Ascending aorta (tissue), 2 donors: ENCODE measurements around the gene TMEM169. TPM values are rescaled to one million over a fixed set of nuclear protein-coding genes. Genes with fewer than 3 reads are reported as not detected.

ENCODE experiments used
- DNase-seq, 2 donors: peaks; one replicate each; pipeline ENCODE4 v3.0.0-alpha.2; 2019; ENCODE audit warnings: low spot score in 2 of 2
- H3K27ac ChIP-seq, 2 donors: fragments of 200-600 bp; sonication (generic); one replicate each; pipeline ENCODE4 v1.5.1; 2016 to 2017; ENCODE audit warnings: mild to moderate bottlenecking in 1 of 2
- H3K27me3 ChIP-seq: fragments of 200-600 bp; sonication (generic); one replicate; pipeline ENCODE4 v1.5.1; 2017
- H3K36me3 ChIP-seq, 2 donors: fragments of 200-600 bp; sonication (generic); one replicate each; pipeline ENCODE4 v1.5.1; 2016
- H3K4me1 ChIP-seq, 2 donors: fragments of 200-600 bp; sonication (generic); one replicate each; pipeline ENCODE4 v1.5.1; 2016 to 2017; ENCODE audit warnings: mild to moderate bottlenecking in 1 of 2
- H3K4me3 ChIP-seq, 2 donors: fragments of 200-600 bp; sonication (generic); one replicate each; pipeline ENCODE4 v1.5.1; 2016 to 2017; ENCODE audit warnings: mild to moderate bottlenecking in 1 of 2
- H3K9me3 ChIP-seq, 2 donors: fragments of 200-600 bp; sonication (generic); one replicate each; pipeline ENCODE4 v1.5.1; 2016
- intact Hi-C: fragments of 100-400 bp; cut with DNase I; formaldehyde crosslinking; loops from one replicate; pipeline ENCODE4 v1.15.1; 2023
- total RNA-seq: library from RNA; depleted of rRNA; stranded (reverse); fragments of >200 nt; gene quantifications from one replicate; pipeline ENCODE4 v1.1.0, GENCODE V29; 2016
- TF ChIP-seq, protein P1 (sequence below), 3 experiments: fragments of 200-600 bp in 2 of 3; fragments of 450-650 bp in 1 of 3; sonication (generic) in 2 of 3; IDR thresholded peaks; one replicate each; pipeline ENCODE4 v1.5.1; 2016 to 2019; ENCODE audit warnings: antibody characterized with exemption in 3 of 3, mild to moderate bottlenecking in 1 of 3, moderate library complexity in 1 of 3

The TMEM169 gene
- total RNA-seq, 1 donor from 2014 or later, result 7.3 TPM

DNA sequence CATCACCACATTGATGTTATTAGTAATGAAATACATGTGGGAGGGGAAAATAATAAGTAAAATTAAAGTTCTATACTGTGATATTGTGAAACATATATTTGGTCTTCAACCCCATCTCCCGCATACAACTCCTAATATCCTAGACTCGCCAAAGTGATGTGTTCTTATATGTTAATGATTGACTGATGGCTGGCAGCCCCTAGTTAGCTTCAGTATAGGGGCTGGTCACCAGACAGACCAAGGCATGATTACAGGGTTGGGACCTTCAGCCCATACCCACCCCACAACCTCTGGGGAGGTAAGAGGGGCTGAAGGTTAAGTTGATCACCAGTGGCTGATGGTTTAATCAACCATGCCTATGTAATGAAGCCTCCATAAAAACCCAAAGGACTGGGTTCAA, 40.3 kb upstream of the TMEM169 start:
- no peaks in the 10 kb centered on the region for H3K36me3 ChIP-seq

DNA sequence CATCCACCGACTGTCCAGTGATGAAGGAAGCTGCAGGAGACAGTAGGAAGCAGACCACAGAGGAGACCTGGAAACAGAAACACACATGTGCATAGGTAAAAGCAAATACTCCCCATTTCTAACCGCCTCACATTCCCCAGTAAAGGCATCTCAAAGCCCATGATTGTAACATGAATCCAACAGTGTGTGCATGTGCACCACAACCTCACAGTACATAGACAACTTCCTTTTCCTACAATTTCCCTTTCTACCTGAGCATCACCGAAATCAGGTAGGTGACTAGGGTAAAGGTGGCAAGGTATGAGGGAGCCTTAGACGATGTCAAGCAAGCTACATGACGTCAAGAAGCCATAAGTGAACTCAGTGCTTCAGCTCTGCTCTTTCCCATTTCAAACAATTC, 37.8 kb upstream of the TMEM169 start:
- no peak overlapping the region for H3K27ac ChIP-seq
- peaks cover 0 to 3% of the 10 kb centered on the region in 2 donors for H3K36me3 ChIP-seq
- H3K9me3 ChIP-seq, result no peaks in the 10 kb centered on the region
- H3K27me3 ChIP-seq, result no peaks in the 10 kb centered on the region
- DNase-seq, result no peak
- H3K4me3 ChIP-seq, result no peak overlapping the region
- no peaks in the 10 kb centered on the region for H3K4me1 ChIP-seq
- TF ChIP-seq, protein P1, sequence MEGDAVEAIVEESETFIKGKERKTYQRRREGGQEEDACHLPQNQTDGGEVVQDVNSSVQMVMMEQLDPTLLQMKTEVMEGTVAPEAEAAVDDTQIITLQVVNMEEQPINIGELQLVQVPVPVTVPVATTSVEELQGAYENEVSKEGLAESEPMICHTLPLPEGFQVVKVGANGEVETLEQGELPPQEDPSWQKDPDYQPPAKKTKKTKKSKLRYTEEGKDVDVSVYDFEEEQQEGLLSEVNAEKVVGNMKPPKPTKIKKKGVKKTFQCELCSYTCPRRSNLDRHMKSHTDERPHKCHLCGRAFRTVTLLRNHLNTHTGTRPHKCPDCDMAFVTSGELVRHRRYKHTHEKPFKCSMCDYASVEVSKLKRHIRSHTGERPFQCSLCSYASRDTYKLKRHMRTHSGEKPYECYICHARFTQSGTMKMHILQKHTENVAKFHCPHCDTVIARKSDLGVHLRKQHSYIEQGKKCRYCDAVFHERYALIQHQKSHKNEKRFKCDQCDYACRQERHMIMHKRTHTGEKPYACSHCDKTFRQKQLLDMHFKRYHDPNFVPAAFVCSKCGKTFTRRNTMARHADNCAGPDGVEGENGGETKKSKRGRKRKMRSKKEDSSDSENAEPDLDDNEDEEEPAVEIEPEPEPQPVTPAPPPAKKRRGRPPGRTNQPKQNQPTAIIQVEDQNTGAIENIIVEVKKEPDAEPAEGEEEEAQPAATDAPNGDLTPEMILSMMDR (IDR thresholded peaks at IDR 0.05), result no peak
- intact Hi-C loops, result no loop called here

More for the DNA sequence above, 40.3 kb upstream of the TMEM169 start:
- Histone ChIP-seq H3K4me3 (no peak overlapping the region), H3K27ac (no peak overlapping the region), H3K27me3 (no peaks in the 10 kb centered on the region), H3K4me1 (no peaks in the 10 kb centered on the region), H3K9me3 (no peaks in the 10 kb centered on the region)
- DNase-seq, result no peak
- TF ChIP-seq, protein P1 (IDR thresholded peaks at IDR 0.05), result no peak
- intact Hi-C loops, result no loop called here

DNA sequence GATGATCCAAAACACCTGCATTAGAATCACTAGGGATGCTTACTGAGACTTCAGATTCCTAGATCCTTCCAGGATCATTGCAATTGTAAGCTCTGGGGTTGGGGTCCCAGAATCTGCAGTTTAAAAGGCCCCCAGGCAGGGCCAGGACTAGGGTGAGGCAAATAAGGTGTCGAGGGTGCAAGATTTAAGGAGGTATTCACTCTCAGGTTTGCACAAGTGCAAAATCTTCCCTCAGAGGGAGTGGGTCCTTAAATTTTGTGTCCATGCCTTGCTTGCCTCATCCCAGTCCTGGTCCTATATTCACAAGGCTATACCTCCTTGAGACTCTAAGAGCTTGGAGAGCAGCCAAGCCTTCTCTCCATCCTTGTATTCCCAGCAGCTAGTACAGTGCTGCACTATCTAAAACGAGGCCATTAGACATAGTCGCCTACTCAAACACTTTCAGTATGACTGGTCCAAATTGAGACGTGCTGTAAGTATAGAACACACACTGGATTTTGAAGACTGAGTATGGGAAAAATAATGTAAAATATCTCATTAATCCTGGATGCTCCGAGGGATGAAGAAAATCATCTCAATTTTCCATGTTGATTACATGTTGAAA, 36.7 kb upstream of the TMEM169 start:
- Histone ChIP-seq H3K4me3 (no peak overlapping the region), H3K27ac (no peak overlapping the region), H3K9me3 (no peaks in the 10 kb centered on the region), H3K4me1 (no peaks in the 10 kb centered on the region), H3K27me3 (no peaks in the 10 kb centered on the region), H3K36me3 (peaks cover 0 to 3% of the 10 kb centered on the region in 2 donors)
- no peak for DNase-seq
- intact Hi-C loops, result no loop called here
- TF ChIP-seq, protein P1 (IDR thresholded peaks at IDR 0.05), result no peak

DNA sequence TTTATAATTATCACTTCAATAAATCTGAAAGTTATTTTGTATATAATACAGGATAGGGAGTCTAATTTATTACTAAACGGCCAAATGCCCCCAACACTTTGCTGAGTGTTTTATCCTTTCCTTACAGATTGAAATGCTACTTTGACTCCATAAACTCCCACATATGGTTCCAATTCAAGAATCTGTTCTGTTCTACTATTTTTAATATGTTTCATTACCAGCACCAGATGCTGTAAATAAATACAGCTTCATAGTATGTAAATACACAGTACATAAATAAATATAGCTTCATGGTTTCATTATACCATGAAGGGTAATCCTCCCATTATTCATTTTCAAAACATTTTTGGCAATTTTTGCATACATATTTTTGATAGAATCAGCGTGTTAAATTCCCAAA, 34.3 kb upstream of the TMEM169 start:
- Histone ChIP-seq H3K36me3 (peaks cover 0 to 3% of the 10 kb centered on the region in 2 donors), H3K27me3 (no peaks in the 10 kb centered on the region), H3K4me3 (no peak overlapping the region), H3K27ac (no peak overlapping the region), H3K9me3 (no peaks in the 10 kb centered on the region), H3K4me1 (no peaks in the 10 kb centered on the region)
- intact Hi-C loops, result no loop called here
- TF ChIP-seq, protein P1 (IDR thresholded peaks at IDR 0.05), result no peak
- DNase-seq, result no peak

DNA sequence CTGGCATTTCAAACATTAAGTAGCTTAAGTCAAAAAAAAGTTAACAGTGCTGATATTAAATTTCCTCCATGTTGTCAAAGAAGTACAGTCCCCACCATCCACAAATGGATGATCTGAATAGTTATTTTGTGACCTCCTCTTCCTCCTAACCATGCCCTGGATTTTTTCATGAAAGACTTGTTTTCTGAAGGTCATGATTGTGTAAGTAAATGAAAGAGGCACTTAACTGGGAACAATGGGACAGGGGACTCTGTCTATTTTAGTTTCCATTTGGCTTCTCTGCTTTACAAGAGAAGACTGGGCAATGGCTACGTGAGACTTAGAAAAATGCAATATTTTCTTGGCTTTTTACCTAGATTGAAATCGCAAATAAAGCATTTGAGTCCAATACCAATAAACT, 32.3 kb upstream of the TMEM169 start:
- Histone ChIP-seq H3K36me3 (peaks cover 0 to 3% of the 10 kb centered on the region in 2 donors), H3K9me3 (no peaks in the 10 kb centered on the region), H3K4me3 (no peak overlapping the region), H3K27me3 (no peaks in the 10 kb centered on the region), H3K27ac (no peak overlapping the region), H3K4me1 (no peaks in the 10 kb centered on the region)
- intact Hi-C loops, result no loop called here
- no peak for DNase-seq
- TF ChIP-seq, protein P1 (IDR thresholded peaks at IDR 0.05), result no peak

DNA sequence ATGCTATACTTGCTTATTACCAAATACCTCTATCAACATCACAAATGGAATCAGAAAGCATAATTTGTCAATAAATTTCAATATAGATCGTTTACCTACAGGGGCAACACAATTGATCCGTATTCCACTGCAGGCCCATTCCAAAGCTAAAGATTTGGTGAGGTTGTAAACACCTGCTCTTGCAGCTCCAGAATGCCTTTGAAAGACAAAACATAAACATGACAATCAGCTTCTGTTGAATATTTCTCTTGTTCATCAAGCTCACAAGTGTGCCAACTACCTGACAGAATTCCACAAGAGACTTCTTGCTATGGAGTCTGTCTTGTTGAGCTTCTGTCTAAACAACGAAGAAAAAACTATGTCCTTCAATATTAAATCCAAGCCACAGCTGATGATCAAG, 30.4 kb upstream of the TMEM169 start:
- no peaks in the 10 kb centered on the region for H3K9me3 ChIP-seq
- H3K27me3 ChIP-seq, result no peaks in the 10 kb centered on the region
- TF ChIP-seq, protein P1 (IDR thresholded peaks at IDR 0.05), result no peak
- H3K36me3 ChIP-seq, result peaks cover 0 to 3% of the 10 kb centered on the region in 2 donors
- intact Hi-C loops, result no loop called here
- no peak for DNase-seq
- no peaks in the 10 kb centered on the region for H3K4me1 ChIP-seq
- H3K27ac ChIP-seq, result no peak overlapping the region
- no peak overlapping the region for H3K4me3 ChIP-seq
